ENCODE data around the gene PHACTR3.
"Not testable (repeated sequence)": the region's sequence is repeated elsewhere in the genome, so short reads cannot be mapped to it uniquely, and the experiment has no call there.

The PHACTR3 gene

DNA sequence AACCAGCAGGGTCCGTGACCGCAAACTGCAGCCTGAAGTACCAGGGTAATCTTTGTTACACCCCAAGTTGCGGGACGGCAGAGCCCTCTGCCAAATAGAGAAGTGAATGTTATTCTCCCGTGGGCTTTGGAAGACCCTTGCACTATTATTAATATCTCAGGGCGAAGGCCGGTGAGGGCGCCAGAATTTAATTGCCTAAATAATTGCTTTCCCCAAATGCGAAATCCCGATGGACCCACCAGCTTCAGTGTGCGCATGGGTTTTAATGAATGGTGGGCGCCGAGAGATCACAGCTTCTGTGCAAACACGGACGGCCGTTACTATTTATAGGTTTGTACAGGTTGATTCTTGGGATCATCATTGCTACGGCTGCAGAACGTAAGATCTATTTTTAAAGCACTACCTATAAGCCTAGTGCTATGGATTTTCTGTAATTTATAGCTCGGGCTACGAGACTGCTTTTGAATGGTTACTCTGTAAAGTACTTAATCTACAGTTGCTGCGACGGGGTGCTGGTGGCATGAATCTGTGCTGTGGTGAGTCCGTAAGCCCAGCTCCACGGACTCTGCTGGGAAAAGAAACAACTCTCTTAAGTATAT, 15.2 kb upstream of the PHACTR3 start:
- DNase-seq (ENCODE audit: low spot score) = no peak

DNA sequence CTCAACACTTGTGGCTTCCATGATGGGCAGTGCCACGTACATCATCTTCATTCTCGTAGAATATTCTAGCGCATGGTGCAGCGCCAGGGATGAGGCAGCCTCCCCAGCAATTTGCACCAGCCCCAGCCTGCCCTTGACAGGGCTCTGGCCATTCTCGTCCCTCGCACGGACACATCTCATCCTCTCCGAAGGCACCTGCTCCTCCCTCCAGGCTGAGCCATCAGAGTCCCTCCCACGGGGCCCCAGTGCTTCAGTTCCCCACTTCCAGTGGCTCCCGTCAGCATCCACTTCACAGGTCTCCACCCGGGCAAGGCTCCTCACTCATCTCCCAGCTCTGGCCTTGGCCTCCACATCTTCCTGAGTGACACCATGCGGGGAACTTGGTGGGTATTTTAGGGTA, 13.3 kb upstream of the PHACTR3 start:
- DNase-seq (ENCODE audit: low spot score) = no peak

DNA sequence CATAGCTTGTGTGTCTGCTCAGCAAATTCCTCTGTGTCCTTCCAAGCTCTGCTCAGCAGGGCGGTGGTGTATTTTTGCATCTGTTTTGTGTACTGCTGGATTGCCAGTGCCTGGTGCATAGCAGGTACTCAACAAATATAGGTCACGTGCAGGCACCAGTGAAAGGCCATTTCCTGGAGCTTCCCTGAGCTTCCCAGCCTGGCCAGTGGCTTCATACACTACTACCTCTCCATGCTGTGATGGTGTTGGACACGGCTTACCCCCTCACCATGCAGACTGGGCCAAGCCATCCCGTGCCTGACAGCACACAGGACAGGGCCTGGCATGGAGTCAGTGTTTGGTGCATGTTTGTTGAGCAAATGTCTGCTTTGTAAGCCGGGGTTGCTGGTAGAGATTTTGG, 7.7 kb upstream of the PHACTR3 start:
- DNase-seq (ENCODE audit: low spot score) = no peak

DNA sequence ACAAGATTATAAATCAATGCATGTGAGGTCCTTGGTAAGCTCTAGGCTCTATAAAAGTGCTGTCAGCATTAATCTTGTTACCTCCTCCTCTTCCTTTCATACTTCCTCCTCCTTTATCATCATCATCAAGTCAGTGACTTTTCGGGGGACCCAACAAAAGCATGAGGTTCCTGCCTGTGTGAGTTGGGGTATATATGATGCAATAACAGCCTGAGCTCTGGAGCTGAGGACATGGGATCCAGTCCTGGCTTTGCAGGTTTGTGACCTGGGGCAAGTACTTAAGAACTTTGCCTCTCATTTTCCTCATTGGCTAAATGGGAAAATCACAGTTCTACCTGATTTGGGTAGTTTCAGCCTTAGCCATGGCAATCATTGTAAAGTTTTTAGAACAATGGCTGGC, 7.1 kb upstream of the PHACTR3 start:
- DNase-seq (ENCODE audit: low spot score) = no peak

DNA sequence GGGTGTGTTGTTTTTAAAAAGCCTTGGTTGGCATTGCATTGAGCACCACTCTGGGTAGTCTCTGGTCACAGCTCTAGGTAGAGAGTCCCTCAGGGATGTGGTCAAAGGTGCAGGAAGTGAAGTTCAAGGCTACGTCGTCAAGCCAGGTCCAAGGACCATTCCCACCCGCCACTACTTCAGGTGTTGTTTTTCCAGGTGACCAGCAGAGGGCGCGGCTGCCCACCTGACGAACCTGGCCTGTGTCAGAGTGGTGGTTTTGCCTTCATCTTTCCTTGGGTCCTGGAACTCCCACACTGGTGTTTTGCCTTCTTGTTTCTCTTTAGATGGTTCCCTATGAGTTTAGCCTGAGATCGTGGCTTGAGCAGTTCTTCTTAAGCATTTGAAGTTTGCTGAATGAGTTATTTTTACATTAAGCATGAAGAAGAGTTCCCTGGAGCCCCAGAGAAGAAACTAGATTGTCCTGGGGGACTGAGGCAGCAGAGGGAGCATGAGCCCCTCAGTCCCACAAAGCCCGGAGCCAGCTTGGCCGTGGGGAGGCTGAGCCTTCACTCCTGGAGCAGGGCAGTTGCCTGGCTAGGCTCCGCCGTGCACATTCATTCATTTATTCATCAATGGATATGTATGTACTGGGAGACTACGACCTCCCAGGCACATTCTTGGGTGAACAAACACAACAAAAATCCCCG, 5.6 kb upstream of the PHACTR3 start:
- peak; percentile 21 for DNase-seq (ENCODE audit: low spot score)

DNA sequence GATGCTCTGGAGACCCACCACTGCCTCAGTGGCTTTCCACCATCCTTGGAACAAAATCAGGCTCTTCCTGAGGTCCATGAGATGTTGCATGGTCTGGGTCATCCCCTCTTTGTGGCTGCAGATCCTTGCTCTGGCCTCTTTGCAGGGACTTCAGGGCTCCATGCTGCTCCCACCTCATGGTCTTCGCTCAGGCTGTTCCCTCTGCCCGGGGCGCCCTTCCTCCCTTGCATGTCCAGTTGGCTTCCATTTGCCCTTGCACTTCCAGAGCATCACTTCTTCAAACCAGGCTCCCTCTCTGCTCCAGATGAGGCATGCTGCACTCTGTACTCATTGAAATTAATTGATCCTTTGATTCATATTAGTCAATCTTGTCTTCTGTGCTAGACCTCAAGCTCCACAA, 4.4 kb upstream of the PHACTR3 start:
- no peak for DNase-seq (ENCODE audit: low spot score)

DNA sequence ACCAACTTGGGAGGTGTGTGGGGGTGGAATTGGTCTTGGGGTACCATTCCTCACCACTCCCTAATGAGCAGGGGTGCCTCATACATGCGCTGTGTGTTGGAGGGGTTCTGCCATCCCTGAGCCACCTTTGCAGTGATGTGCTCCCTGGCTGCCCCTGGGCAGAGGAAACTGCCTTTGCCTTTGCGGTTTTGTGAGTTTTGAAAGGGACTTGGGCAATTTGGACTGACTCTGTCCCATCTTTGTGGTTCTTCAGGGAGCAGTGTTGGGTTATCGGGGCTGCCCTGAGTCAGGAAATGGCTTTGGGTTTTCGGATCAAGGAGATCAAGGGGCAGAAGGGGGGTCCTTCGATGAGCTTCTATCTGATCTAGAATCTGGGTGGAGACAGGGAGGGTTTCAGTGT, 3.9 kb upstream of the PHACTR3 start:
- no peak for DNase-seq (ENCODE audit: low spot score)

DNA sequence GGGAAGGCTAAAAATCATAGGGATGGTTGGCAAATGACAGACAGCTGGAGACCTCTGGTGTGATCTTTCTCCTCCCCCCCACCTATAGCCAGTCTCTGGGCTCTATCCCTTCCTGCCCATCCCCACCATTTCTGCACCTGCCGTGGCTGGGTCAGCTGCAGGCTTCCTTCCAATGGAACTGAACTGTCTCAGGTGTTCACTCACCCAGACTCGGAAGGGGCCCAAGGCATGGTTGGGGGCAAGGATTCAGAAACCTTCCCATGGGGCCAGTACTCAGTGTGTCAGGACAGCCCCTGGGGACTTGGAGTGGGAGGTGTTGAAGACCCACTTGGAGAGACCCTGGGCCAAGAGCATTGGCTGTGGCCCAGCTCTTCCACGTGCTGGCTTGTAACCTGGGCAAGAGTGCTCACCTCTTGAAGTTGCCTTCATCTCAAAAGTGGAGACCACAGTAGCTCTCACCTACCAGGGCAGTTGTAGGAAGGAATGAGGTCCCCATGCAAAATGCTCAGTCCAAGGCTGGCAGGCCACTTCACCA, 1.7 kb upstream of the PHACTR3 start:
- no peak for DNase-seq (ENCODE audit: low spot score)

DNA sequence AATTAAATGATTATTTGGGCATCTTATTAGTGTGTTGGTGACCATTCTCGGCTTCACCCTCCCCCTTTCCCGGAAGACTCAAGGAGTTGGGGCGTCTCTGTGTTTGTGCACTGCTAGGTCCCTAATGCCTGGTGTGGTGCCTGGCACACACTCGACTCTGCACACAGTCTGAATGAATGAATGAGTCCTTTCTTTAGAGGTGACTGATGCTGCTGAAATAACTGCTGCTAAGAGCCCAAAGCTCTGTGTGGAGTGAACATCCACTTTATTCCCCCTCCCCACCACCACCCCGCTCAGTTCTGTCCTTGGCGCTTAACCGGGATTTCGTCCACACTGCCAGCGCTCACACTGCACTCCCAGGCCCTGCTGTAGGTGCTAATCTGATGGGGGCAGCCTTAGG, 1.2 kb upstream of the PHACTR3 start:
- no peak for DNase-seq (ENCODE audit: low spot score)

DNA sequence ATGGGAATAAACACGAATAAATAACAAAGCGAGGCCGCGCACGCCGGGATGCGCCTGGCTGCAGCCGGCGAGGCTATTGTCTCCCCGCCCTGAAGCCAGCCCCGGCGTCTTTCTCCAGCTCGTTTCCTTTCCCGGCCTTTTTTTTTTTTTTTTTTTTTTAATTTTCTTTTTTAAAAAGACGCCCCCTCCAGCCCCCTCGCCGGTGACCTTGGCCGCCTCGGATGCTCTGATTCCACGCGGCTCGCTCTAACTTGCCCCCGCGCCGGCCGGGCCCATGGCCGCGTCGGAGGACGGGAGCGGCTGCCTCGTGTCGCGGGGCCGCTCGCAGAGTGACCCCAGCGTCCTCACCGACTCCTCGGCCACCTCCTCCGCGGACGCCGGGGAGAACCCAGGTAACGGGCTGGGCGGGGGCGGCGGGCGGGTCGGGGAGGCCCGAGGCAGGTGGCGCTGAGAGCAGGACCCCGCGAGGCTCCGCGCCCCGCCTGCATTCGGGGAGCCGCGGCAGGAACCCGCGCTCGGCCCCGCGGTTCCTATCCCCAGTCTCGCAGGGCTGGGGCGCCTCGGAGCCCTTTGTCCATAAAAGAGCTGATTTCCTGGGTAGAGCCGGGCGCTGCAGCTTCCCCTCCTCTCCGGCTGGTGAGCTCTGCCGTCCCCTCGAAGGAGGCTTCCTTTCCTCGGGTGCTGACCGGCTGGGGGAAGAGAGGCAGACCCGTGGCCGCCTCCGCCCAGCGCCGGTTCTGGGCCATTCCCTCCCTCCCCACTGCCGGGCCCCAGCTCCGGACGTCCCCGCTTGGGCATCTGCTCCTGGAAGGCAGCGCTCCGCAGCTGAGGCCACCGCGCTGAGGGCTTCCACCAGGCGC, 631 bp downstream of the PHACTR3 start:
- no peak for DNase-seq (ENCODE audit: low spot score)

DNA sequence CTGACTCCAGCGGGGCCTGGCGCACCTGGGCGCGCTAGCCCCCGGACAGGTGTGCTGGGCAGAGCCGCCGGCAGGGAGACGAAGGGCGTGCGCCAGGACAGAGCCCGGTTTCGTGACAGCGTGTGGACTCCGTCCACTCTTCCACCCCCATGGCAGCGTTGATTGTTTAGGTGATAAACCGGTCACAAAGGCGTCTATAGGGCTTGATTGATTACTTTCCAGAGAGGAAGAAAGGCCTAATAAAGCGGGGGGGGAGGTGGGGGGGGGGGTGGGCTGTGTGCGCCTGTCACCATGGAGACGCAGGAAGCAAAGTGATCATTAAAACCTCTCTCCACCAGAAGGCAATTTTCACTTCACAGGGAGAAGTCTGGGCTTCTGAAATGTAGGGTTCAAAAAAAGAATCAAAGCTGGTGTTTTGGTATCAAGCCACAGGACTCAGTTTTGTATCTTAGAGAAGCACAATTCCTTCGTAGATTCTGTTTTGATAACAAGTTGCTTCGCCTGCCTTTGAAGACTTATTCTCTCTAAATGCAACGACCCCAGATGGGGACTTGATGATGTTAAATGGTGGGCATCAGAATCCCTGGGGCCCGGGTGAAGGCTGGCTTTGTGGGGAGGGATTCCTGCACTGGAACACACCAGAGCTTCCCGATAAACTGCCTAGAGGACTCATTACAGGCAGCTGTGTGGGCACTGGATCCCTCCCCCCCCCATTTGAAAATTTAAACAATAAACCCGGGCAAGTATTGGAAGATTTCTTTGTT, 1.4 kb downstream of the PHACTR3 start:
- no peak for DNase-seq (ENCODE audit: low spot score)

DNA sequence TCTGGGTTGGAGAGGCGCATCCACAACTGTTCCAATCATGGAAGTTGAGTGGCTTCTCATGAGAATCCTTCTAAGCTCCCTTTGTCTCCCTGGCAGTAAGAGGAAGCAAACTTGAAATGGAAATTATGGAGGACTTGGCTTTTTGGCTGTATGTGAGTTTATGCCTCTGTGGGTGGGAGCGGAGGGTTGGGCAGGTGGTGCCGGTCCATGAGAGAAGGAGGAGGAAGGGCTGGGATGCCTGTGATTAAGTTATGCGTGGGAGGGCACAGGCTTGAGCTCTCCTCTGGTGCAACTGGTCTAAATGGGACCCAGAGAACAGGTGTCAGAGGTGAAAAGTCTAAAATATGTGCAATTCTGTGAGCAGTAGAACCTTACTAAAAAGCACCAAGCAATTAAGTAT, 2.2 kb downstream of the PHACTR3 start:
- DNase-seq (ENCODE audit: low spot score) = no peak

DNA sequence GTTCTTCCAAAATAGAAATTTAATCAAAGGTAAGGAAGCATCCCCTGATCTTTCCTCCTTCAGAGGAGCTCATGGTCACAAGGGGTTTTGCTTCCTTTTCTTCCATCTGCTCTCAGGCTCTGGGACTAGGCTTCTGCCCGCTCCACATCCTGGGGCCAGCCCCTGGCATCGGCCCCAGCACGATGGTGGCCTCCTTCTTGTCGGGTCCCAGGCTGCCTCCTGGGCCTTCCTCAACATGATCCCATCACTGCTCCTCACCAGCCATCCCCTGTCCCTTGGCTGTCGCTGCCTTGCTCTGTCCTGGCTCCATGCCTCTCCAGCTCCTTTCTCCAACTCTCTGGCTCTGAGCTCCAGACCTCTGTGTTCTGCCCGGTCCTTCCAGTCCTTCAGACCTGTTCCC, 4.1 kb downstream of the PHACTR3 start:
- no peak for DNase-seq (ENCODE audit: low spot score)

DNA sequence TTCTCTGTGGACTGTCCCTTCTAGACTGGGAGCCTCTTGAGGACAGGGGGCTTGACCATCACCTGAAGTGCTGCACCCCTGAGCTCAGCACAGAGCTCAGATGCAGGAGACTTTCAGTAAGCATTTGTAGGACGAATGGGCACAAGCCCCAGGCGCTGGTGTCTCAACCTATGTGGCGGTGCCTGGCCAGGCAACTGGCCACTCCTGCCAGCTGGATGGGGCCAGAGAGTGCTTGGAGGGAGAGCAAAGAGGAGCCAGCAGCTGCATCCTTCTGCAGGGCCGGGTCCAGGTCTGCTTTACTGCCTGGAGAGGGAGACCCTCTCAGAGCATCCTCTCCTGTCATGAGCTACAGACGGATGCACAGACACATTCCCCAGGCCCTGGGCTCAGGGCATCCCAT, 4.5 kb downstream of the PHACTR3 start:
- DNase-seq (ENCODE audit: low spot score) = no peak

DNA sequence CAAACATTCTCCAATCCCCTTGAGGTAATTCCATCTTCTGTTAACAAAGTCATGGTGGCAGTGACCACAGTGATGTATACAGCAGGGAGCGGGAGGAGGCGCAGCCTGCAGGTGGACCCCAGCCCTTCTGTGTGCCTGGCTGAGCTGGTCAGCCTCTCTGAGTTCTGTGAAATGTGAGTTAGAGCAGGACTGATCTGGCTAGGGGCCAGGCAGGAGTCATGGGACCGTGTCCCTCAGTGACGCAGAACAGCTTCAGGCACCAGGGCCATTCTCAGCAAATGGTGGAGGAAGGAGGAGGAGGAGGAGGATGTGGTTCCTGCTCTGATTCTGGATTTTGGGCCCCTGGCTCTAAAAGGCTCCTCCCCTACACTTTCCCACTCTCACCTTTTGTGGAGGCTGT, 6.9 kb downstream of the PHACTR3 start:
- DNase-seq (ENCODE audit: low spot score) = no peak

DNA sequence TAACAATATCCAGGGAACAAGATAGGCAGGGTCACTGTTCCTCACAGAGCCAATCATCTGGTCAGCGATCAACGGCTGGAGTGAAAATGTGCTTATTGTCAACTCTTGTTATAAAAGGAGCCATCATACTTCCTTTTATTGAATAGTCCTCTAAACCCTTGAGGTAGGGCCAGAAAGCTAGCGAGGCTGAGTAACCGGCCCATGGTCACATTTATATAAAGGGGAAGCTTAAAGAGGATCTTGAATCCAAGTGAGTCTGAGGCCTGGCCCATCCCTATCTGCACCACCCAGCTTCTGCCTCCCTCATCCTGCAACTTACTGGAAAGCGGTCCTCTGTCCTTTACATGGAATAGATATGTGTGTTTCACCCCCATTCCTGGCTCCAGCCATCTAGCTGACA, 9.5 kb downstream of the PHACTR3 start:
- no peak for DNase-seq (ENCODE audit: low spot score)

DNA sequence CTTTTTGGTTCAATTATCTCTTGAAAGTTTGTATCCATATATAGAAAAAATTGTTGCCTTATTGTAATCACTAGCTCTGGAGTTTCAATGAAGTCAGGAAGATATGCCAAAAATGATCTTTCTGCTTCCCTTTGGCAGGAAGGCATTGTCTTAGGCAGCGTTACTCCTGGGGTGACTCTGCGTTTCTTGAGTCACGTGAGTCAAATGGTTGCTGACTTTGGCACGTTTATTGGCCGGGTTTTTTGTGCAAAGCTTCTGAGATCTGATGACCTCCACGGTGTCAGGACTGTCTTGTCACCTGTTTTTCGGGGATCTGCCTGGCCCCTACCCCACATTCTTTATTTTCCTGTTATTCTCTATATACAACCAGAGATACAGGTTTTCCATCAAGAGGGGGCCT, 10.4 kb downstream of the PHACTR3 start:
- no peak for DNase-seq (ENCODE audit: low spot score)

DNA sequence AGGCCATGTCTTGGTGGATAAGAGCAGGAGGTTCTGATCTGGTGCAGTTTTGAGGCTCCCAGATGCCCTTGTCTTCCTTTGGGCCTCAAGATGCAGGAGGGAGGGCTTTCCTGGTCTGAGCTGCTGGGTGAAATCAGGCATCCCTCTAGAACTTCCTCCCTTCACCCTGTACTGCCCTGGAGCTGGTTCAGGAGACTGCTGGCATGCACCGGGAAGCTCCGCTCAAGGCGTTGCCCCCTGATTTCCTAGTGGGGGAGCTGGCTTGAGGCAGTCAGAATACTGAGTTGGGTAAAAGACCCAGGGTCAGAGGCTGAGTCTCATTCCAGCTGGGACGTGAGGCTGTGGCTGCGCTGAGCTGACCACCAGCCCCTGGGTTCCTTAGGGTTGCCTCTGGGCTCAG, 12.0 kb downstream of the PHACTR3 start:
- no peak for DNase-seq (ENCODE audit: low spot score)

DNA sequence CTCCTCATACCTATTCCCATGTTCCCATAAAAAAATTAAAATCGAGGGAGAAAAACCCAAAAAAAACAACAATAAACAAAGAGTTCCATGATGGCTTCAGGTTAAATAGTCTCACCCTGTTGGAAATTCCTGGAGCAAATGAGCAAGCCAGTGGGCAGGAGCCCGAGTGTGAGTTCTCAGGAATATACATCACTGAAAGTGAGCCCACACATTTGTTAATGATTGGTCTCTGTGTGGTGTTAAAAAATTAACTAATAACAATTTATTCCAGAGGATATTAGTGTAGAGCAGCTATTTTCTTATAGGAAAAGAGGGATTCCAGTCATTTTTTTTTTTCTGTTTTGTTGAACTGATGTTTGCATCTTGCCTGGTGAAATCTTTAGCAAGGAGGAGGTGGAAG, 12.9 kb downstream of the PHACTR3 start:
- DNase-seq (ENCODE audit: low spot score) = no peak

DNA sequence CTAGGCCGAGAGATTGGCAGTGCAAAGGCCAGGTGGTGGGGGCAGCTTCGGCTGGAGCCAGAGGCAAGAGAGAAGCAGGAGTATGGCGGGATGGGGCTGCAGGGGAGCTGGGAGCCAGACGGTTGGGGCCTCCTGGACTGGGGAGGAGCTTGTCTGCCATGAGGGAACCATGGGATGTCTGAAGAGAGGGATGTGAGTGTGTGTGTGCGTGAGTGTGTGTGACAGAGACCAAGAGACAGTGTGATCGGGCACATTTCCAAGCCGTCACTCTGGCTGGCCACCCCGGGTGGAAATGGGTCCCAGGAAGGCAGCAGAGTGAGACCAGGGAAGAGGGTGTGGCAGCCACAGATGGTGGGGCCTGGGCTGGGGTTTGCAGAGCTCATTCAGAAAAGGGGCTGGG, 13.8 kb downstream of the PHACTR3 start:
- DNase-seq (ENCODE audit: low spot score) = no peak

DNA sequence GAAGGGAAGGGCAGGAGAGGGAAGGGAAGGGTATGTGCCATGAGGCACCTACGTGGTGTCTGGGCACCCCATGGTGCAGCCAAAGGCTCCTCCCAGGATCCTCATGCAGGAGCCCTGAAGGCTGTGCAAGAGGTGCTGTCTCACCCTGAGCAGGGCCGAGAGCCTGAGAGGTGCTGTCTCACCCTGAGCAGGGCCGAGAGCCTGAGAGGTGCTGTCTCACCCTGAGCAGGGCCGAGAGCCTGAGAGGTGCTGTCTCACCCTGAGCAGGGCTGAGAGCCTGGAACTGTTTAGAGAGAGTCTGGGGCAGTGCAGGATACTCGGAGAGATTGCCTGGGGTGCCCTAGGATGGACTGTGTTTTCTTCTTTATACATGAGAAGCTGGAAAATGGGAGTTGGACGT, 14.2 kb downstream of the PHACTR3 start:
- not testable (repeated sequence) for DNase-seq (ENCODE audit: low spot score)

DNA sequence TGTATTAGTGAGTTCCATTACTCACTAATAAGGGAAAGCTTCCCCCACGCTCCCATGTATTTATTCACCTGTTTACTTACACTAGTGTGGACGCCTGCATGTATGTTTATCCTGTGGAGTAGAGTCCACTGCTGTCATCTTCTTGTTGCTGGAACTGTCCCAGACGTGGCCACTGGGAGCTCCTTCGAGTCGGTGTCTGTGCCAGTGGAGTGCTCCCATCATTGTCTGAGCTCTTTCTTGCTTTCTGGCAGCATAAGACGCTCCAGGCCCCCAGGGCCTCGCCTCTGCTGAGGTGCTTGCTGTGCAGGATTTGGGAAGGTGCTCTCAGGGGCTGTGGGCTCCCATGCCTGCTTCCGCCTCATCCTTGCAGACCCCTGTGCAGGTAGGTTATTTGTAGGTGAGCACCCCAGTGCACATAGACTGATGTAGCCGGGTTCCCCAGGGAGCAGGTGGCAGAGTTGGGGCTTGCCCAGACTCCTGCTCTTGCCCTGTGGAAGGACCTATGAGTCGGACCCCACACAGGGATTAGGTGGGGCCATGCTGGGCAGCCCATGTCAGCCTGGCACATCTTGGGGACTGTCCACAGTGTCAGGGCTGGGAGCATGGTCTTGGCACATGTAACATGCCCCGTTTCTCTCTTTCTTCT, 16.6 kb downstream of the PHACTR3 start:
- DNase-seq (ENCODE audit: low spot score) = no peak
